Activated T-helper 2 cell treated with anti-CD3 and anti-CD28 coated beads, Interferon-gamma antibody, Interleukin-2, Interleukin-4, amounts not matched to agents 10 μg/mL and 5 μg/mL and 100 μg/mL, durations not matched to agents 14 hours and 24 hours and 36 hours (primary cell): ENCODE data around the gene NECTIN3. TPM values are rescaled to one million over a fixed set of nuclear protein-coding genes. Genes with fewer than 3 reads are reported as not detected.
A peak's percentile ranks its signal among the peaks of the same experiment; 100 is the strongest.

Experiments used
- DNase-seq: peaks from one replicate; pipeline ENCODE4 v3.0.0; 2021; ENCODE audit warnings: low spot score
- H3K27ac Mint-ChIP-seq: one replicate; pipeline ENCODE4 v1.8.0; 2021; ENCODE audit warnings: mixed read lengths
- H3K27me3 Mint-ChIP-seq: one replicate; pipeline ENCODE4 v1.8.0; 2021; ENCODE audit warnings: low read depth, mixed read lengths
- H3K36me3 Mint-ChIP-seq: one replicate; pipeline ENCODE4 v1.8.0; 2021; ENCODE audit warnings: low read depth, mixed read lengths
- H3K4me1 Mint-ChIP-seq: one replicate; pipeline ENCODE4 v1.8.0; 2021; ENCODE audit warnings: low read depth, mixed read lengths
- H3K4me3 Mint-ChIP-seq: one replicate; pipeline ENCODE4 v1.8.0; 2021; ENCODE audit warnings: low read depth, mild to moderate bottlenecking, moderate library complexity, mixed read lengths
- H3K9me3 Mint-ChIP-seq: one replicate; pipeline ENCODE4 v1.8.0; 2021; ENCODE audit warnings: mixed read lengths
- intact Hi-C: fragments of 100-400 bp; cut with micrococcal nuclease; formaldehyde crosslinking; loops from one replicate; pipeline ENCODE4 v1.15.1; 2023
- total RNA-seq: library from RNA; stranded (reverse); gene quantifications from 2 replicates; pipeline ENCODE4 v1.2.3, GENCODE V29; 2022

Gene NECTIN3
- total RNA-seq: 2.2 and 2.6 TPM in 2 replicates

GRCh38 chr3:111071257-111072030 lies at the start of gene NECTIN3:
Gene NECTIN3 (plus strand): TSS chr3:111071816. CDS start chr3:111072018, 202 bp downstream.
- intact Hi-C loops: loop anchor here (1.0 to 5.0 kb wide), 4 partner anchors 257 to 791 kb away; no protein-coding TSS in a partner anchor
- Mint-ChIP-seq H3K27ac (peak within 1 kb of the TSS; percentile 58), H3K27me3 (peaks cover 69% of the 10 kb centered on the region), H3K36me3 (no peaks in the 10 kb centered on the region), H3K9me3 (no peaks in the 10 kb centered on the region), H3K4me1 (peaks cover 23% of the 10 kb centered on the region), H3K4me3 (peak within 1 kb of the TSS; percentile 87)
- DNase-seq: peak; percentile 70

DNA sequence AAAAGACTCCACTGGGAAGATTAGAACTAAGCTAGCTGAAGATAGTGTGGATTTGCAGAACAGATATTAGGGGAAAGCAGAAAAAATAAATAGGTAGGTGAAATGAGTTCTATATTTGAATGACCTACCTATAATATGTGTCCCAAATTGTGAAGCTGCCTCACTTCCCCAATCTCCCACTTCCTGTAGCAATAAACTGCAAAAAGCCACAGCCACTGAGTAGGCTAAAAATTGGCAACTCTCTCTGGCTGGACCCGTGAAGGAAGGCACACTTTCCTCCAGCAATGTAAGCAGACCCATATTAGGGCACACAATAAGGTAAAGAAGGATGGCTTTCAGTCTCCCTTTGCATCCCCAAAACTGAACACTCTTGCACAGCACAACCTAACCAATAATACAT lies 43.7 kb upstream of the NECTIN3 start:
- Mint-ChIP-seq H3K36me3 (no peaks in the 10 kb centered on the region), H3K27me3 (peaks cover 7% of the 10 kb centered on the region), H3K4me3 (no peak overlapping the region), H3K27ac (no peak overlapping the region), H3K9me3 (no peaks in the 10 kb centered on the region), H3K4me1 (no peaks in the 10 kb centered on the region)
- intact Hi-C loops: no loop called here
- no peak for DNase-seq

DNA sequence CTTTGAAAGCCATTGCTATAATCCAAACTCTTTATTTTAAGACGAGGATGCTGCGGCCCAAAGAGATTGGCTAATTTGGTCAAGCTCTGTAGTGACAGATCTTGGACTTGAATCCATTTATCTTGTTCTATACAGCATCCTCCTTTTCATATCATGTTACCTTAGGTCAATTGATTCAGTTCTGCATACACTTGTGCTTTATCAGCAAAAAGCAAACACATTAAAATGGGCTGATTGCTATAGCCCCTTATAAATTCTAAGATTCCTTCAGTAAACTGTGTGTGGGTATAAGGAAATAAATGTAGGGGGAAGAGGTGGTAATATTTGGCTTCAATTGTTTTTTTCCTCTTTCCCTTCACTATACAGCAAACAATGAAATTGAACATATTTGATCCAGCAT lies 40.1 kb upstream of the NECTIN3 start:
- no peaks in the 10 kb centered on the region for H3K4me1 Mint-ChIP-seq
- intact Hi-C loops: no loop called here
- H3K27ac Mint-ChIP-seq: no peak overlapping the region
- H3K9me3 Mint-ChIP-seq: peaks cover 4% of the 10 kb centered on the region
- H3K4me3 Mint-ChIP-seq: no peak overlapping the region
- DNase-seq: no peak
- H3K27me3 Mint-ChIP-seq: peaks cover 7% of the 10 kb centered on the region
- H3K36me3 Mint-ChIP-seq: no peaks in the 10 kb centered on the region

GRCh38 chr3:111032677-111033076 lies 38.9 kb upstream of the NECTIN3 start:
- Mint-ChIP-seq H3K9me3 (peaks cover 11% of the 10 kb centered on the region), H3K27ac (no peak overlapping the region)
- intact Hi-C loops: no loop called here

GRCh38 chr3:111033470-111034050 lies 38.1 kb upstream of the NECTIN3 start:
- Mint-ChIP-seq H3K4me1 (no peaks in the 10 kb centered on the region), H3K4me3 (no peak overlapping the region), H3K27ac (no peak overlapping the region), H3K9me3 (peaks cover 11% of the 10 kb centered on the region), H3K27me3 (peaks cover 2% of the 10 kb centered on the region), H3K36me3 (no peaks in the 10 kb centered on the region)
- DNase-seq: no peak
- intact Hi-C loops: no loop called here

More at GRCh38 chr3:111032677-111033076, 38.9 kb upstream of the NECTIN3 start:
- H3K27me3 Mint-ChIP-seq: peaks cover 2% of the 10 kb centered on the region
- no peaks in the 10 kb centered on the region for H3K4me1 Mint-ChIP-seq
- no peak for DNase-seq
- H3K4me3 Mint-ChIP-seq: no peak overlapping the region
- no peaks in the 10 kb centered on the region for H3K36me3 Mint-ChIP-seq

- Mint-ChIP-seq H3K9me3 (peaks cover 11% of the 10 kb centered on the region), H3K4me1 (no peaks in the 10 kb centered on the region), H3K36me3 (no peaks in the 10 kb centered on the region), H3K27ac (no peak overlapping the region), H3K4me3 (no peak overlapping the region), H3K27me3 (no peaks in the 10 kb centered on the region)
- intact Hi-C loops: no loop called here
- no peak for DNase-seq
These were observed 36.3 kb upstream of the NECTIN3 start for GRCh38 chr3:111035316-111035715.

DNA sequence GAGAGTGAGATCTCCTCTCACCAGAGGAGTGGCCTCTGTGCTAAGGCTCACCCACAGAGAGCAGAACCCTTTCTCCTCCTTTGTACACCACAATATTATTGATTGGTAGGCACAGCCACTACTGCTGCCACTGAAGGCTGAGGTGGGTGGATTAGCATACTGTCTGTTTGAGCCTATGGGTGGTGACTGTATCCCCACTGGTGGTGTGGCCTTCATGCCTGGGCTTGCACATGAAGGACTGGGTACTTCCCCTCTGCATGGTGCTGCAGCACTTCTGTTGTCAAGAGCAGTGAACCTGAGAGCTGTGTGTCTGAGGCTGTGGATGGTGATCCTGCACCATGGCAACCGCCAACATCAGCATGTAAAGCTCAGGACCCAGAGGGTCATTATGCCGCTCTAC lies 35.7 kb upstream of the NECTIN3 start:
- H3K9me3 Mint-ChIP-seq: peaks cover 11% of the 10 kb centered on the region
- no peak for DNase-seq
- H3K27ac Mint-ChIP-seq: no peak overlapping the region
- H3K4me1 Mint-ChIP-seq: no peaks in the 10 kb centered on the region
- intact Hi-C loops: no loop called here
- H3K4me3 Mint-ChIP-seq: no peak overlapping the region
- no peaks in the 10 kb centered on the region for H3K27me3 Mint-ChIP-seq
- no peaks in the 10 kb centered on the region for H3K36me3 Mint-ChIP-seq

GRCh38 chr3:111040959-111041358 lies 30.7 kb upstream of the NECTIN3 start:
- intact Hi-C loops: no loop called here
- H3K27ac Mint-ChIP-seq: no peak overlapping the region

GRCh38 chr3:111045564-111045963 lies 26.1 kb upstream of the NECTIN3 start:
- no peak for DNase-seq
- Mint-ChIP-seq H3K4me1 (peaks cover 3% of the 10 kb centered on the region), H3K9me3 (no peaks in the 10 kb centered on the region), H3K27me3 (peaks cover 7% of the 10 kb centered on the region), H3K4me3 (no peak overlapping the region), H3K27ac (no peak overlapping the region), H3K36me3 (no peaks in the 10 kb centered on the region)
- intact Hi-C loops: no loop called here

More at GRCh38 chr3:111040959-111041358, 30.7 kb upstream of the NECTIN3 start:
- no peak for DNase-seq
- Mint-ChIP-seq H3K4me3 (no peak overlapping the region), H3K36me3 (no peaks in the 10 kb centered on the region), H3K27me3 (peaks cover 4% of the 10 kb centered on the region), H3K4me1 (peaks cover 2% of the 10 kb centered on the region), H3K9me3 (peaks cover 11% of the 10 kb centered on the region)

DNA sequence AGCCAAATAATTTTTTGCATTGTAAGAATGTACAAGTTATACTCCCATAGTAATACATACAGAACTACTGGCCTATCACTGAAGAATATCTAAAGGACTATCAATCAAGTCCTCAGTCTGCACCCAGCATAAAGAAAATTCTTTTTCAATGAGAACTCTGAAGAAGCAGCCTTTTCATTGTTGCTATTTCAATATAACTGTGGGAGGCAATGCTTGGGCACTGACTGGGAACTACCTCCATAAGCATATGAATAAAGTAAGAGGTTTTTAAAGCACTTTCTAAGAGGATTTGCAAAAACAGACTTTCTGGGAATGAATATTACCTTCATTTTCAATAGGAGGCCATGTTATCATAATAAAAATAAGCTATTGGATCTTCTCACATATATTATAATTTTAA lies 24.6 kb upstream of the NECTIN3 start:
- Mint-ChIP-seq H3K27me3 (peaks cover 9% of the 10 kb centered on the region), H3K27ac (no peak overlapping the region), H3K36me3 (no peaks in the 10 kb centered on the region), H3K4me1 (peaks cover 3% of the 10 kb centered on the region), H3K9me3 (no peaks in the 10 kb centered on the region), H3K4me3 (no peak overlapping the region)
- intact Hi-C loops: no loop called here
- DNase-seq: no peak

DNA sequence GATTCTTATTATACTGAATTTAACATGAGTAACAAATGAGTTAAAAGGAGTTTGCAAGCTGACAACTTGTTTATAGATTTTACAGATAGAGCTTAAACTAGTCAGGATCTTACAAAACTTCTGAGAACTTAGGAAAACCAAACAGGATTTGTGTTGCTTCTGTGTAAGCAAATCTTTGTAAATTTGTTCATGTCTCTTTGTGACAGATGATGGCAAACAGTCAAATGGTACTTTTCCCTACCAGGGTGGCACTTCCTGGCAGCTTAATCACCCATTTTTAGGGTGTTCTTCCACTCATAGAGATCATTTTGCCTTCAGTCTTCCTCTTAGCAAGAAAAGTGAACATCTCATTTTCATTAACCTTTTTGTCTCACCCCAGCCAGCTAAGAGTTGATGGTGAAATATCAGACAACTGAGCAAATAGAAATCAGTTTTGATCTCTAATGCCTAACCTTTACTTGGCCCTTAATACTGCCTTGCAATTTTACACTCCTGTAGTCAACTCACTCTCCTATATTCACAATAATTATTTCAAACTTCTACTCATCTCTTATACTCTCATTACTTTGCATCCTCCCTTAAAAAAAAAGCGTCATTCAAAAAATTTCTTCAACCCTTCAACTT lies 23.7 kb upstream of the NECTIN3 start:
- DNase-seq: no peak
- no peaks in the 10 kb centered on the region for H3K36me3 Mint-ChIP-seq
- H3K4me3 Mint-ChIP-seq: no peak overlapping the region
- no peaks in the 10 kb centered on the region for H3K9me3 Mint-ChIP-seq
- intact Hi-C loops: no loop called here
- H3K27ac Mint-ChIP-seq: no peak overlapping the region
- peaks cover 3% of the 10 kb centered on the region for H3K4me1 Mint-ChIP-seq
- peaks cover 9% of the 10 kb centered on the region for H3K27me3 Mint-ChIP-seq

DNA sequence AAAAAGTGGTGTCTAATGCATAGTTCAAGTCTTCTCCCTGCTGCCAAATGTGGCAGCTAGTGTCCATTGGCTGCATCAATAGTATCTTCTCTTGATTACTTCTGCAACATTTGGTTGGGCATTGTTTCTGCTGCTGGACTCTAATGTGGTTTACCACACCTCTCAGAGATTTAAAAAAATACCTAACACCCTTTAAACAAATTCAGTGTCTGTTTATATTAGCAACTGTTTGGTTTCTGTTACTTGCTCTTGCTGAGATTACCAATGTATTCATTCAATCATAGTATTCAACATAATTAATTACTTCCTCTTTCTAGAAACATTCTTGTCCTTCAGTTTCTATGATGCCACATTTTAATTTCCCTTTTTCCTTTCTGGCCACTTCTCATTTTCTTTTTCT lies 20.3 kb upstream of the NECTIN3 start:
- Mint-ChIP-seq H3K9me3 (no peaks in the 10 kb centered on the region), H3K4me3 (no peak overlapping the region), H3K4me1 (peaks cover under 1% of the 10 kb centered on the region), H3K36me3 (no peaks in the 10 kb centered on the region), H3K27me3 (peaks cover 5% of the 10 kb centered on the region), H3K27ac (no peak overlapping the region)
- no peak for DNase-seq
- intact Hi-C loops: no loop called here

GRCh38 chr3:111068574-111068973 lies 3.0 kb upstream of the NECTIN3 start:
- DNase-seq: no peak
- no peaks in the 10 kb centered on the region for H3K36me3 Mint-ChIP-seq
- no peak overlapping the region for H3K27ac Mint-ChIP-seq
- intact Hi-C loops: no loop called here
- no peaks in the 10 kb centered on the region for H3K9me3 Mint-ChIP-seq
- H3K4me1 Mint-ChIP-seq: peaks cover 23% of the 10 kb centered on the region
- peaks cover 48% of the 10 kb centered on the region for H3K27me3 Mint-ChIP-seq
- no peak overlapping the region for H3K4me3 Mint-ChIP-seq
